ENCODE results near the gene ZNF362. TPM values are rescaled to one million over a fixed set of nuclear protein-coding genes. Genes with fewer than 3 reads are reported as not detected.

The ZNF362 gene
- total RNA-seq, 6 experiments from 2014 or later = 15.3 to 19.6 (median 17.0) TPM

- peak; percentile 3 for DNase-seq
- Mint-ChIP-seq H3K4me3 (no peak overlapping the region), H3K27me3 (ENCODE audit: insufficient read depth) (peaks cover 3% of the 10 kb centered on the region), H3K36me3 (ENCODE audit: low read depth) (peaks cover 13% of the 10 kb centered on the region), H3K27ac (no peak overlapping the region), H3K4me1 (ENCODE audit: low read depth) (peaks cover 29% of the 10 kb centered on the region), H3K9me3 (peaks cover 18% of the 10 kb centered on the region)
- no peak for TF ChIP-seq CTCF (IDR thresholded peaks at IDR 0.05)
Measured at GRCh38 chr1:33222381-33222780, 33.9 kb upstream of the ZNF362 start.

GRCh38 chr1:33224166-33224707, 32.1 kb upstream of the ZNF362 start:
- H3K27me3 Mint-ChIP-seq (ENCODE audit: insufficient read depth) = peaks cover 15% of the 10 kb centered on the region
- peaks cover 34% of the 10 kb centered on the region for H3K4me1 Mint-ChIP-seq (ENCODE audit: low read depth)
- no peak overlapping the region for H3K27ac Mint-ChIP-seq
- no peak for DNase-seq
- no peak for TF ChIP-seq CTCF (IDR thresholded peaks at IDR 0.05)
- peaks cover 13% of the 10 kb centered on the region for H3K36me3 Mint-ChIP-seq (ENCODE audit: low read depth)
- peaks cover 18% of the 10 kb centered on the region for H3K9me3 Mint-ChIP-seq
- no peak overlapping the region for H3K4me3 Mint-ChIP-seq

GRCh38 chr1:33225586-33225985, 30.7 kb upstream of the ZNF362 start:
- no peak for DNase-seq
- Mint-ChIP-seq H3K4me1 (ENCODE audit: low read depth) (peaks cover 26% of the 10 kb centered on the region), H3K27ac (no peak overlapping the region), H3K9me3 (peaks cover 18% of the 10 kb centered on the region), H3K36me3 (ENCODE audit: low read depth) (peaks cover 13% of the 10 kb centered on the region), H3K4me3 (no peak overlapping the region), H3K27me3 (ENCODE audit: insufficient read depth) (peaks cover 19% of the 10 kb centered on the region)
- TF ChIP-seq CTCF (IDR thresholded peaks at IDR 0.05) = no peak

GRCh38 chr1:33228935-33229487, 27.3 kb upstream of the ZNF362 start:
- H3K36me3 Mint-ChIP-seq (ENCODE audit: low read depth) = peaks cover 11% of the 10 kb centered on the region
- TF ChIP-seq CTCF (IDR thresholded peaks at IDR 0.05) = no peak
- peaks cover 10% of the 10 kb centered on the region for H3K9me3 Mint-ChIP-seq
- H3K27ac Mint-ChIP-seq = peak overlapping the region; percentile 48; the same call in 1 of the 2 replicates
- peak; percentile 84 for DNase-seq
- H3K4me3 Mint-ChIP-seq = no peak overlapping the region
- peaks cover 22% of the 10 kb centered on the region for H3K4me1 Mint-ChIP-seq (ENCODE audit: low read depth)
- H3K27me3 Mint-ChIP-seq (ENCODE audit: insufficient read depth) = peaks cover 17% of the 10 kb centered on the region

- Mint-ChIP-seq H3K4me1 (ENCODE audit: low read depth) (peaks cover 36% of the 10 kb centered on the region), H3K4me3 (no peak overlapping the region), H3K9me3 (no peaks in the 10 kb centered on the region), H3K27me3 (ENCODE audit: insufficient read depth) (peaks cover 19% of the 10 kb centered on the region), H3K27ac (no peak overlapping the region), H3K36me3 (ENCODE audit: low read depth) (no peaks in the 10 kb centered on the region)
- no peak for TF ChIP-seq CTCF (IDR thresholded peaks at IDR 0.05)
- no peak for DNase-seq
Measured at GRCh38 chr1:33231166-33231565, 25.1 kb upstream of the ZNF362 start.
